Measurements from ENCODE around the gene TOP1. TPM values are rescaled to one million over a fixed set of nuclear protein-coding genes. Genes with fewer than 3 reads are reported as not detected.

Gene TOP1
- total RNA-seq, 3 donors from 2014 or later (not counting 1 experiment from before 2014, with no cell fraction given) = 32.2 to 36.3 (median 36.3) TPM

DNA sequence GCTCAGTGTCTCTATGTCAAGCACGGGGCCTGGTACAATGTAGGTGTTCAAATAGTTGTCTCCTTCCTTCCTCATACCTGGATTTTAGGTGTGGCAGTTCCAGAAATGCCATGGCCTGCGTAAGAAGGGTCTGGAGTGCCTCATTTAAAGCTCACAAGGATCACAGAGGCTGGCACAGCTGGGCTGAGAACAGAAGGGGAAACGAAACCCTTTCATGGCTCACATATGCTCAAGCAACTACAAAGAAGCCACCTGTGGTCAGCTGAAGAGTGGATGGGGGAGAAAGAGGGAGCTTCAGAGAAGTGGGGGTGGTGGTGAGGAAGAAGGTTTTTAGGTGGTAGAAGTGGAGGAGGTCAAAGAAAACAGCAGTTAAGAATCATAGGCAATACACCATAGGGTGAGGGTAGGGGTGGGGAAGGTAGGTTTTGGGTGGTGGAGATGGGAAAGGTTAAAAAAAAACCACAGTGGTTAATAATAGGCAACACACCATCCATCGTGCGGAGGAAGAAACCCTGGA, 17.0 kb upstream of the TOP1 start:
- Mint-ChIP-seq H3K27ac (peak overlapping the region in 1 of 2 donors; percentile 56), H3K9me3 (no peaks in the 10 kb centered on the region), H3K36me3 (no peaks in the 10 kb centered on the region), H3K4me3 (no peak overlapping the region), H3K27me3 (ENCODE audit: low read depth in 2 of 2) (no peaks in the 10 kb centered on the region), H3K4me1 (peaks cover 22 to 29% of the 10 kb centered on the region in 2 donors)
- Histone ChIP-seq H3K27ac (ENCODE audit: low read length) (no peak overlapping the region), H3K4me3 (ENCODE audit: low read length) (no peak overlapping the region), H3K27me3 (ENCODE audit: control insufficient read depth, insufficient read depth, low read length) (no peaks in the 10 kb centered on the region), H3K4me1 (ENCODE audit: control insufficient read depth, insufficient read depth, low read length) (peaks cover 41% of the 10 kb centered on the region), H3K9me3 (ENCODE audit: control insufficient read depth, insufficient read depth, low read length) (no peaks in the 10 kb centered on the region), H3K36me3 (ENCODE audit: control insufficient read depth, insufficient read depth, low read length) (no peaks in the 10 kb centered on the region)
- TF ChIP-seq, protein P1, sequence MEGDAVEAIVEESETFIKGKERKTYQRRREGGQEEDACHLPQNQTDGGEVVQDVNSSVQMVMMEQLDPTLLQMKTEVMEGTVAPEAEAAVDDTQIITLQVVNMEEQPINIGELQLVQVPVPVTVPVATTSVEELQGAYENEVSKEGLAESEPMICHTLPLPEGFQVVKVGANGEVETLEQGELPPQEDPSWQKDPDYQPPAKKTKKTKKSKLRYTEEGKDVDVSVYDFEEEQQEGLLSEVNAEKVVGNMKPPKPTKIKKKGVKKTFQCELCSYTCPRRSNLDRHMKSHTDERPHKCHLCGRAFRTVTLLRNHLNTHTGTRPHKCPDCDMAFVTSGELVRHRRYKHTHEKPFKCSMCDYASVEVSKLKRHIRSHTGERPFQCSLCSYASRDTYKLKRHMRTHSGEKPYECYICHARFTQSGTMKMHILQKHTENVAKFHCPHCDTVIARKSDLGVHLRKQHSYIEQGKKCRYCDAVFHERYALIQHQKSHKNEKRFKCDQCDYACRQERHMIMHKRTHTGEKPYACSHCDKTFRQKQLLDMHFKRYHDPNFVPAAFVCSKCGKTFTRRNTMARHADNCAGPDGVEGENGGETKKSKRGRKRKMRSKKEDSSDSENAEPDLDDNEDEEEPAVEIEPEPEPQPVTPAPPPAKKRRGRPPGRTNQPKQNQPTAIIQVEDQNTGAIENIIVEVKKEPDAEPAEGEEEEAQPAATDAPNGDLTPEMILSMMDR (IDR thresholded peaks at IDR 0.05) = no peak
- intact Hi-C loops (cut with micrococcal nuclease) = no loop called here
- DNase-seq (no peak), ATAC-seq (no peak)
- WGBS (ENCODE audit: insufficient coverage) = 47% methylated on average over 5 of the region's 5 CpGs

DNA sequence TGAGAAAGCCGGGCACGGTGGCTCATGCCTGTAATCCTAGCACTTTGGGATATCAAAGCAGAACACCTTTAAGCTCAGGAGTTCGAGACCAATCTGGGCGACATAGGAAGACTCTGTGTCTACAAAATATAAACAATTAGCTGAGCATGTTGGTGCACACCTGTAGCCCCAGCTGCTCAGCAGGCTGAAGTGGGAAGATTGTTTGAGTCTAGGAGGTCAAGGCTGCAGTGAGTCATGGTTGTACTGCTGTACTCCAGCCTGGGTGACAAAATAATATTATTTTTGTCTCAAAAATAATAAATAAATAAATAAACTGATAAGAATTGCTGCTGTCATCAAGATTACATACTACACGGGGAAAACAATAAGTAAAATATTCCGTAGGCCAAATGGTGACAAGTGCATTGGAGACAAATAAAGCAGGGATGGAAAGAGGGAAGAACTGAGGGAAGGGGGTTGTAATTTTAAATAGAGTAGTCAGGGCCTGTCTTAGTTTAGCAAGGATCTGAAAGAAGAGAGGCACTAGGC, 14.0 kb upstream of the TOP1 start:
- Mint-ChIP-seq H3K27ac (no peak overlapping the region), H3K4me1 (peaks cover 9 to 16% of the 10 kb centered on the region in 2 donors), H3K9me3 (no peaks in the 10 kb centered on the region), H3K4me3 (no peak overlapping the region), H3K36me3 (no peaks in the 10 kb centered on the region), H3K27me3 (ENCODE audit: low read depth in 2 of 2) (no peaks in the 10 kb centered on the region)
- H3K27me3 ChIP-seq (ENCODE audit: control insufficient read depth, insufficient read depth, low read length) = no peaks in the 10 kb centered on the region
- WGBS (ENCODE audit: insufficient coverage) = 94% methylated on average over 6 of the region's 6 CpGs
- no peak for DNase-seq
- TF ChIP-seq, protein P1 (IDR thresholded peaks at IDR 0.05) = no peak
- intact Hi-C loops (cut with micrococcal nuclease) = no loop called here
- H3K36me3 ChIP-seq (ENCODE audit: control insufficient read depth, insufficient read depth, low read length) = no peaks in the 10 kb centered on the region
- no peaks in the 10 kb centered on the region for H3K9me3 ChIP-seq (ENCODE audit: control insufficient read depth, insufficient read depth, low read length)
- H3K4me3 ChIP-seq (ENCODE audit: low read length) = no peak overlapping the region
- H3K27ac ChIP-seq (ENCODE audit: low read length) = no peak overlapping the region
- H3K4me1 ChIP-seq (ENCODE audit: control insufficient read depth, insufficient read depth, low read length) = peaks cover 19% of the 10 kb centered on the region
- no peak for ATAC-seq

DNA sequence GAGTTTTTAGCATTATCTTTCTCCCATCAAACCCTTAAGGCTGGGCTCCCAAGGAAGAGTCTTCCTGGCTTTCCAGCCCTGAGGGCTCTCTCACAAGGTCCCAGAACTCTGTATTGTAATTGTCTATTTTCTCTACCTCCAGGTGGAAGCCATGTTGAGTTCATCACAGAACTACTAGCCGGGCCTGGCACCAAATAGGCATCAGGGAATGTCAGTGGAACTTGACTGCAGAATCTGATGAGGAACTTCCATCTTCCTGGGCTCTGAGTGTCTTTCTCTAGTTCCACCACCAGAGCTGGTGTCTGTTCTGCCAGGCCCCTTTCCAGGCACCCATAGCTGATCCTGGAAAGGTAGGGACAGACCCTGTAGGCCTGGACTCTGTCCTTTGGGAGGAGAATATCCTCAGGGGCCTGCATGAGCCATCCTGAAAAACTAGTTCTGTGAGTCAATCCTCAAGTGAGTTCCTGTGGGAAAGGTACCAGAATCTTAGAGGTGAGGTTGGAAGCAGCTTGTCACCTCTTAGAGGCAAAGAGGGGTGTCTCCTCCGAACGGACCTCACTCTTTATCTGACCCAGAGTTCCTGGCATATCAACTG, 11.1 kb upstream of the TOP1 start:
- H3K36me3 Mint-ChIP-seq = no peaks in the 10 kb centered on the region
- H3K27ac Mint-ChIP-seq = no peak overlapping the region
- Histone ChIP-seq H3K9me3 (ENCODE audit: control insufficient read depth, insufficient read depth, low read length) (no peaks in the 10 kb centered on the region), H3K4me3 (ENCODE audit: low read length) (no peak overlapping the region), H3K36me3 (ENCODE audit: control insufficient read depth, insufficient read depth, low read length) (no peaks in the 10 kb centered on the region), H3K4me1 (ENCODE audit: control insufficient read depth, insufficient read depth, low read length) (peaks cover 5% of the 10 kb centered on the region), H3K27ac (ENCODE audit: low read length) (no peak overlapping the region), H3K27me3 (ENCODE audit: control insufficient read depth, insufficient read depth, low read length) (no peaks in the 10 kb centered on the region)
- DNase-seq (no peak), ATAC-seq (no peak)
- H3K27me3 Mint-ChIP-seq (ENCODE audit: low read depth in 2 of 2) = peaks cover 0 to 7% of the 10 kb centered on the region in 2 donors
- 97% methylated on average over 3 of the region's 3 CpGs for WGBS (ENCODE audit: insufficient coverage)
- intact Hi-C loops (cut with micrococcal nuclease) = no loop called here
- H3K4me3 Mint-ChIP-seq = no peak overlapping the region
- no peaks in the 10 kb centered on the region for H3K9me3 Mint-ChIP-seq
- TF ChIP-seq, protein P1 (IDR thresholded peaks at IDR 0.05) = no peak
- peaks cover 0 to 4% of the 10 kb centered on the region in 2 donors for H3K4me1 Mint-ChIP-seq
